Measurements from ENCODE around the gene ACOT7.
"Not testable (repeated sequence)": the region's sequence is repeated elsewhere in the genome, so short reads cannot be mapped to it uniquely, and the experiment has no call there.

The ACOT7 gene, protein sequence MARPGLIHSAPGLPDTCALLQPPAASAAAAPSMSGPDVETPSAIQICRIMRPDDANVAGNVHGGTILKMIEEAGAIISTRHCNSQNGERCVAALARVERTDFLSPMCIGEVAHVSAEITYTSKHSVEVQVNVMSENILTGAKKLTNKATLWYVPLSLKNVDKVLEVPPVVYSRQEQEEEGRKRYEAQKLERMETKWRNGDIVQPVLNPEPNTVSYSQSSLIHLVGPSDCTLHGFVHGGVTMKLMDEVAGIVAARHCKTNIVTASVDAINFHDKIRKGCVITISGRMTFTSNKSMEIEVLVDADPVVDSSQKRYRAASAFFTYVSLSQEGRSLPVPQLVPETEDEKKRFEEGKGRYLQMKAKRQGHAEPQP

GRCh38 chr1:6393400-6394187, at the start of gene ACOT7:
Gene ACOT7 (minus strand): TSS chr1:6393767. CDS start chr1:6393399, 368 bp downstream.
- Mint-ChIP-seq H3K4me1 (ENCODE audit: low read depth) (peaks cover 24% of the 10 kb centered on the region), H3K9me3 (no peaks in the 10 kb centered on the region), H3K36me3 (ENCODE audit: low read depth) (no peaks in the 10 kb centered on the region), H3K27ac (peak within 1 kb of the TSS; percentile 95), H3K27me3 (ENCODE audit: low read depth) (peaks cover 4% of the 10 kb centered on the region), H3K4me3 (peak within 1 kb of the TSS; percentile 85)

- H3K36me3 Mint-ChIP-seq (ENCODE audit: low read depth) = no peaks in the 10 kb centered on the region
- no peaks in the 10 kb centered on the region for H3K9me3 Mint-ChIP-seq
- no peak overlapping the region for H3K27ac Mint-ChIP-seq
- peaks cover 49% of the 10 kb centered on the region for H3K27me3 Mint-ChIP-seq (ENCODE audit: low read depth)
- H3K4me3 Mint-ChIP-seq = no peak overlapping the region
- H3K4me1 Mint-ChIP-seq (ENCODE audit: low read depth) = peaks cover 8% of the 10 kb centered on the region
Measured at GRCh38 chr1:6441586-6441985, 48.0 kb upstream of the ACOT7 start.

DNA sequence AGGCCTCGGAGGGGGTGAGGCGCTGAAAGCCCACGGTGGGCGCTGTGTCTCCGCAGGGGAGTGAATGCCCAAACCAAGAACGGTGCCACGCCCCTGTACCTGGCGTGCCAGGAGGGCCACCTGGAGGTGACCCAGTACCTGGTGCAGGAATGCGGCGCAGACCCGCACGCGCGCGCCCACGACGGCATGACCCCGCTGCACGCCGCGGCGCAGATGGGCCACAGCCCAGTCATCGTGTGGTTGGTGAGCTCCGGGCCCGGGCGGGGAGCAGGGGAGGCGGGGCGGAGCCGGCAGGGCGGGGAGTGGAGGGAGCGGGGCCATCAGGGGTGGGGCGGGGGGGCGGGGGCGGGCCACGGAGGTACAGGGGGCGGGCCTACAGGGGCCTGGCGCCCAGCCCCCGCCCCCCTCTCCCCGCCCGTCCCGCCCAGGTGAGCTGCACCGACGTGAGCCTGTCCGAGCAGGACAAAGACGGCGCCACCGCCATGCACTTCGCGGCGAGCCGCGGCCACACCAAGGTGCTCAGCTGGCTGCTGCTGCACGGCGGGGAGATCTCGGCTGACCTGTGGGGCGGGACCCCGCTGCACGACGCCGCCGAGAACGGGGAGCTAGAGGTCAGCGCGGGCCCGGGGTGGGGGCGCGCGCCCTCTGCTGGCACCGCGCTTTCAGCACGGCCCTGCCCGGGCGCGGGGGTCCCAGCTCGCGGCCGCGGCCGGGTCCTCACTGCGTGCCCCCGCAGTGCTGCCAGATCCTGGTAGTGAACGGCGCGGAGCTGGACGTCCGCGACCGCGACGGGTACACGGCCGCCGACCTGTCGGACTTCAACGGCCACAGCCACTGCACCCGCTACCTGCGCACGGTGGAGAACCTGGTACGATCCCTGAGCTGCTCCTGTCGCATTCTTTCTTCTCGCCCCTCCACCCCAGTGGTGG, 46.9 kb upstream of the ACOT7 start:
- no peaks in the 10 kb centered on the region for H3K36me3 Mint-ChIP-seq (ENCODE audit: low read depth)
- H3K27ac Mint-ChIP-seq = no peak overlapping the region
- H3K4me1 Mint-ChIP-seq (ENCODE audit: low read depth) = peaks cover 8% of the 10 kb centered on the region
- H3K4me3 Mint-ChIP-seq = no peak overlapping the region
- H3K27me3 Mint-ChIP-seq (ENCODE audit: low read depth) = peaks cover 43% of the 10 kb centered on the region
- no peaks in the 10 kb centered on the region for H3K9me3 Mint-ChIP-seq

GRCh38 chr1:6438047-6438525, 44.5 kb upstream of the ACOT7 start:
- peaks cover 43% of the 10 kb centered on the region for H3K27me3 Mint-ChIP-seq (ENCODE audit: low read depth)
- no peaks in the 10 kb centered on the region for H3K36me3 Mint-ChIP-seq (ENCODE audit: low read depth)
- peaks cover 8% of the 10 kb centered on the region for H3K4me1 Mint-ChIP-seq (ENCODE audit: low read depth)
- peak overlapping the region; percentile 28 for H3K4me3 Mint-ChIP-seq
- H3K27ac Mint-ChIP-seq = no peak overlapping the region
- H3K9me3 Mint-ChIP-seq = no peaks in the 10 kb centered on the region

DNA sequence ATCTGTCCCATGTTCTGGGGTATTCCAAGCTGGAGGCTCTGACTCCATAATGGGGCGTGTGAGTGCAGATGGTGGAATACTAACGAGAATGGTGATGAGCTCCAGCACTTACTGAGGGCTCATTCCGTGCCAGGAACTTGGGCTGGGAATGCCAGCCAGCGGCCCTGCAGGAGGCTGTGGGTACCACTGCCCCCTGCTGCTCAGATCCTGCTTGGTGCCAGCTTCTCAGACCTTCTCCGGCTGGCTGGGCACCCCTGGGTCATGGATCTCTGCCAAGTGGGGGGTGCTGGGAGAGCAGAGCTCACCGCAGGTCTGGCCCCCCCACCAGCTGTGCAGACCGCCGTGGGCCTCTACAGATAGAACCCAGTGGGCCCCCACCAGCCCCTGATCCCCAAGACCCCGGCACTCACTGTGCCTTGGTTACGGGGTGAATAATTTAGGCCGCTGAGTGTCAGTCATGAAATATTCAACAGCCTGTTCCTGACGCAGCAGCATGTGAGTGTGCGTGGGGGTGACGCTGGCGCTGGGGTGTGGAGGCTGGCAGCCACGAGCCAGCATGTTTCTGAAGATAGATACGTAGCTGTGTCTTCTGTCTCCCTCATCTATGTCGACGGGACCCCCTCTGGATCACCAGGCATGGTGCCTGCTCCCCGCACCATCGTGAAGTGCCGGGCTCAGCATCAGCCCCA, 43.6 kb upstream of the ACOT7 start:
- H3K4me3 Mint-ChIP-seq; H3K36me3 Mint-ChIP-seq (ENCODE audit: low read depth); H3K4me1 Mint-ChIP-seq (ENCODE audit: low read depth); H3K27ac Mint-ChIP-seq; H3K9me3 Mint-ChIP-seq: not testable (repeated sequence)
- peaks cover 42% of the 10 kb centered on the region for H3K27me3 Mint-ChIP-seq (ENCODE audit: low read depth)

DNA sequence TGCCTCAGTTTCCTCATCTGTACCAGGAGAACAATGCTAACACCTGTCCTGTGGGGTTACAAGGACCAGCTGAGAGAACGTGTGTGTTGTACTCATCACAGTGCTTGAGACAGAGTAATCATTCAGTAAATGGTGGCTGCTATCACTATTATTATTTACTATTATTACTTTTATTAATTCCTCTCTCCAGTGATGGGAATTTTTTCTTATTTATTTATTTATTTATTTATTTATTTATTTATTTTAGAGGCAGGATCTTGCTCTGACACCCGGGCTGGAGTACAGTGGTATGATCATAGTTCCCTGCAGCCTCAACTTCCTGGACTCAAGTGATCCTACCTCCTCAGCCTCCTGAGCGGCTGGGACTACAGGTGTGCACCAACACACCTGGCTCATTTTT, 42.7 kb upstream of the ACOT7 start:
- H3K4me3 Mint-ChIP-seq; H3K27ac Mint-ChIP-seq; H3K9me3 Mint-ChIP-seq; H3K36me3 Mint-ChIP-seq (ENCODE audit: low read depth); H3K4me1 Mint-ChIP-seq (ENCODE audit: low read depth): not testable (repeated sequence)
- H3K27me3 Mint-ChIP-seq (ENCODE audit: low read depth) = peaks cover 38% of the 10 kb centered on the region

GRCh38 chr1:6435547-6435946, 42.0 kb upstream of the ACOT7 start:
- Mint-ChIP-seq H3K4me1 (ENCODE audit: low read depth) (peaks cover 8% of the 10 kb centered on the region), H3K36me3 (ENCODE audit: low read depth) (no peaks in the 10 kb centered on the region), H3K27me3 (ENCODE audit: low read depth) (peaks cover 37% of the 10 kb centered on the region), H3K27ac (no peak overlapping the region), H3K4me3 (no peak overlapping the region), H3K9me3 (no peaks in the 10 kb centered on the region)

DNA sequence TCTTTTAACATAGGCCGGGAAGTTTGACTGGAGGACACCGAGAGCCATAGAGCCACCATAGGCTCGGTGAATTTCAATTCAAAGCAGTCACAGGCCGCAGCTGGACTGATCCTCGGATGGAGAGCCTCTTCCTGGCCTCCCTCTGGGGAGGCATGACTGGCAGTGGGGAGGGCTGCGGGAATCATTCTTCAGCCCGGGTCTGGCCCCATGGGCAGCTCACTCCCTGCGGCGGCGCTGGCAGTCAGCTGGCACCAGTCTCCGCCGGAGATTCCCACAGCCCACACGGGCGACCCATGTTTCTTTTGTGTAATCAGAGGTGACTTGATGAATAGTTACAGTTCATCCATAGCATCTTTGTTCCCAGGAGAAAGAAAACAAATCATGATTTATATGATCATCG, 41.6 kb upstream of the ACOT7 start:
- no peaks in the 10 kb centered on the region for H3K36me3 Mint-ChIP-seq (ENCODE audit: low read depth)
- no peak overlapping the region for H3K4me3 Mint-ChIP-seq
- peaks cover 8% of the 10 kb centered on the region for H3K4me1 Mint-ChIP-seq (ENCODE audit: low read depth)
- no peaks in the 10 kb centered on the region for H3K9me3 Mint-ChIP-seq
- peaks cover 40% of the 10 kb centered on the region for H3K27me3 Mint-ChIP-seq (ENCODE audit: low read depth)
- H3K27ac Mint-ChIP-seq = no peak overlapping the region

GRCh38 chr1:6434186-6434585, 40.6 kb upstream of the ACOT7 start:
- H3K4me1 Mint-ChIP-seq (ENCODE audit: low read depth) = peaks cover 5% of the 10 kb centered on the region
- H3K9me3 Mint-ChIP-seq = no peaks in the 10 kb centered on the region
- H3K27ac Mint-ChIP-seq = no peak overlapping the region
- H3K4me3 Mint-ChIP-seq = no peak overlapping the region
- H3K27me3 Mint-ChIP-seq (ENCODE audit: low read depth) = peaks cover 39% of the 10 kb centered on the region
- no peaks in the 10 kb centered on the region for H3K36me3 Mint-ChIP-seq (ENCODE audit: low read depth)

GRCh38 chr1:6431645-6432579, 38.3 kb upstream of the ACOT7 start:
- not testable (repeated sequence) for H3K36me3 Mint-ChIP-seq (ENCODE audit: low read depth); H3K4me3 Mint-ChIP-seq

GRCh38 chr1:6429660-6430411, 36.3 kb upstream of the ACOT7 start:
- H3K27me3 Mint-ChIP-seq (ENCODE audit: low read depth) = peaks cover 40% of the 10 kb centered on the region
- not testable (repeated sequence) for H3K4me1 Mint-ChIP-seq (ENCODE audit: low read depth); H3K27ac Mint-ChIP-seq; H3K9me3 Mint-ChIP-seq; H3K36me3 Mint-ChIP-seq (ENCODE audit: low read depth); H3K4me3 Mint-ChIP-seq

More at GRCh38 chr1:6431645-6432579, 38.3 kb upstream of the ACOT7 start:
- not testable (repeated sequence) for H3K4me1 Mint-ChIP-seq (ENCODE audit: low read depth); H3K9me3 Mint-ChIP-seq; H3K27ac Mint-ChIP-seq
- H3K27me3 Mint-ChIP-seq (ENCODE audit: low read depth) = peaks cover 32% of the 10 kb centered on the region

GRCh38 chr1:6428453-6428852, 34.9 kb upstream of the ACOT7 start:
- H3K9me3 Mint-ChIP-seq; H3K36me3 Mint-ChIP-seq (ENCODE audit: low read depth); H3K4me3 Mint-ChIP-seq; H3K4me1 Mint-ChIP-seq (ENCODE audit: low read depth); H3K27ac Mint-ChIP-seq: not testable (repeated sequence)
- peaks cover 43% of the 10 kb centered on the region for H3K27me3 Mint-ChIP-seq (ENCODE audit: low read depth)
